Measurements from ENCODE around the gene IQCC.

The IQCC gene

GRCh38 chr1:32197074-32197473 is 8.4 kb upstream of the IQCC start:
- Histone ChIP-seq H3K9ac (ENCODE audit: low read depth, low read length) (no peak overlapping the region), H3K9me3 (ENCODE audit: control insufficient read depth, insufficient read depth, low read length) (no peaks in the 10 kb centered on the region), H3K4me1 (ENCODE audit: control insufficient read depth, insufficient read depth, low read length) (peaks cover 26% of the 10 kb centered on the region), H3K36me3 (ENCODE audit: control insufficient read depth, insufficient read depth, low read length) (peaks cover 64% of the 10 kb centered on the region), H3K4me3 (ENCODE audit: low read depth, low read length) (no peak overlapping the region), H3K27me3 (ENCODE audit: control insufficient read depth, insufficient read depth, low read length) (no peaks in the 10 kb centered on the region), H3K27ac (ENCODE audit: low read depth, low read length) (no peak overlapping the region)

GRCh38 chr1:32197837-32198236 is 7.6 kb upstream of the IQCC start:
- Histone ChIP-seq H3K9me3 (ENCODE audit: control insufficient read depth, insufficient read depth, low read length) (no peaks in the 10 kb centered on the region), H3K4me3 (ENCODE audit: low read depth, low read length) (no peak overlapping the region), H3K9ac (ENCODE audit: low read depth, low read length) (no peak overlapping the region), H3K27me3 (ENCODE audit: control insufficient read depth, insufficient read depth, low read length) (no peaks in the 10 kb centered on the region), H3K4me1 (ENCODE audit: control insufficient read depth, insufficient read depth, low read length) (peaks cover 26% of the 10 kb centered on the region), H3K36me3 (ENCODE audit: control insufficient read depth, insufficient read depth, low read length) (peaks cover 57% of the 10 kb centered on the region), H3K27ac (ENCODE audit: low read depth, low read length) (no peak overlapping the region)

GRCh38 chr1:32198237-32199042 is 7.0 kb upstream of the IQCC start:
- Histone ChIP-seq H3K36me3 (ENCODE audit: control insufficient read depth, insufficient read depth, low read length) (peaks cover 51% of the 10 kb centered on the region), H3K4me1 (ENCODE audit: control insufficient read depth, insufficient read depth, low read length) (peaks cover 26% of the 10 kb centered on the region), H3K9me3 (ENCODE audit: control insufficient read depth, insufficient read depth, low read length) (no peaks in the 10 kb centered on the region), H3K27ac (ENCODE audit: low read depth, low read length) (no peak overlapping the region), H3K9ac (ENCODE audit: low read depth, low read length) (no peak overlapping the region), H3K27me3 (ENCODE audit: control insufficient read depth, insufficient read depth, low read length) (no peaks in the 10 kb centered on the region), H3K4me3 (ENCODE audit: low read depth, low read length) (no peak overlapping the region)

- H3K4me1 ChIP-seq (ENCODE audit: control insufficient read depth, insufficient read depth, low read length): peaks cover 26% of the 10 kb centered on the region
- H3K4me3 ChIP-seq (ENCODE audit: low read depth, low read length): no peak overlapping the region
- H3K9me3 ChIP-seq (ENCODE audit: control insufficient read depth, insufficient read depth, low read length): no peaks in the 10 kb centered on the region
- peaks cover 43% of the 10 kb centered on the region for H3K36me3 ChIP-seq (ENCODE audit: control insufficient read depth, insufficient read depth, low read length)
- H3K9ac ChIP-seq (ENCODE audit: low read depth, low read length): no peak overlapping the region
- H3K27me3 ChIP-seq (ENCODE audit: control insufficient read depth, insufficient read depth, low read length): peaks cover 1% of the 10 kb centered on the region
- H3K27ac ChIP-seq (ENCODE audit: low read depth, low read length): no peak overlapping the region
Observed at GRCh38 chr1:32199043-32199716, 6.3 kb upstream of the IQCC start.

GRCh38 chr1:32199717-32200072 is 5.8 kb upstream of the IQCC start:
- H3K27ac ChIP-seq (ENCODE audit: low read depth, low read length): peak overlapping the region; percentile 73
- H3K9ac ChIP-seq (ENCODE audit: low read depth, low read length): no peak overlapping the region
- peaks cover 26% of the 10 kb centered on the region for H3K4me1 ChIP-seq (ENCODE audit: control insufficient read depth, insufficient read depth, low read length)
- no peaks in the 10 kb centered on the region for H3K9me3 ChIP-seq (ENCODE audit: control insufficient read depth, insufficient read depth, low read length)
- H3K36me3 ChIP-seq (ENCODE audit: control insufficient read depth, insufficient read depth, low read length): peaks cover 38% of the 10 kb centered on the region
- H3K27me3 ChIP-seq (ENCODE audit: control insufficient read depth, insufficient read depth, low read length): peaks cover 7% of the 10 kb centered on the region
- peak overlapping the region; percentile 72 for H3K4me3 ChIP-seq (ENCODE audit: low read depth, low read length)

GRCh38 chr1:32200226-32201010 is 5.1 kb upstream of the IQCC start, which contains the start of gene CCDC28B:
TSS of gene CCDC28B (plus strand) at chr1:32200595. CDS start at chr1:32201936, 1,341 bp downstream.
- Histone ChIP-seq H3K4me1 (ENCODE audit: control insufficient read depth, insufficient read depth, low read length) (peaks cover 26% of the 10 kb centered on the region), H3K27me3 (ENCODE audit: control insufficient read depth, insufficient read depth, low read length) (peaks cover 9% of the 10 kb centered on the region), H3K4me3 (ENCODE audit: low read depth, low read length) (peak within 1 kb of the TSS; percentile 72), H3K36me3 (ENCODE audit: control insufficient read depth, insufficient read depth, low read length) (peaks cover 31% of the 10 kb centered on the region), H3K27ac (ENCODE audit: low read depth, low read length) (peak within 1 kb of the TSS; percentile 73), H3K9me3 (ENCODE audit: control insufficient read depth, insufficient read depth, low read length) (no peaks in the 10 kb centered on the region), H3K9ac (ENCODE audit: low read depth, low read length) (no peak within 1 kb of the TSS; the same call in 1 of the 2 replicates)

GRCh38 chr1:32201011-32201855 is 4.2 kb upstream of the IQCC start:
- Histone ChIP-seq H3K9ac (ENCODE audit: low read depth, low read length) (no peak overlapping the region), H3K36me3 (ENCODE audit: control insufficient read depth, insufficient read depth, low read length) (peaks cover 23% of the 10 kb centered on the region), H3K27me3 (ENCODE audit: control insufficient read depth, insufficient read depth, low read length) (peaks cover 9% of the 10 kb centered on the region), H3K4me3 (ENCODE audit: low read depth, low read length) (peak overlapping the region; percentile 72), H3K9me3 (ENCODE audit: control insufficient read depth, insufficient read depth, low read length) (no peaks in the 10 kb centered on the region), H3K27ac (ENCODE audit: low read depth, low read length) (peak overlapping the region; percentile 73), H3K4me1 (ENCODE audit: control insufficient read depth, insufficient read depth, low read length) (peaks cover 26% of the 10 kb centered on the region)

- Histone ChIP-seq H3K9ac (ENCODE audit: low read depth, low read length) (peak overlapping the region; percentile 10; the same call in 1 of the 2 replicates), H3K27me3 (ENCODE audit: control insufficient read depth, insufficient read depth, low read length) (peaks cover 9% of the 10 kb centered on the region), H3K9me3 (ENCODE audit: control insufficient read depth, insufficient read depth, low read length) (no peaks in the 10 kb centered on the region), H3K27ac (ENCODE audit: low read depth, low read length) (peak overlapping the region; percentile 5), H3K4me1 (ENCODE audit: control insufficient read depth, insufficient read depth, low read length) (peaks cover 11% of the 10 kb centered on the region), H3K4me3 (ENCODE audit: low read depth, low read length) (peak overlapping the region; percentile 76), H3K36me3 (ENCODE audit: control insufficient read depth, insufficient read depth, low read length) (peaks cover 9% of the 10 kb centered on the region)
Observed at GRCh38 chr1:32204943-32205361, 519 bp upstream of the IQCC start.

GRCh38 chr1:32208469-32208868 is 3.0 kb downstream of the IQCC start:
- H3K9ac ChIP-seq (ENCODE audit: low read depth, low read length): no peak overlapping the region
- no peaks in the 10 kb centered on the region for H3K9me3 ChIP-seq (ENCODE audit: control insufficient read depth, insufficient read depth, low read length)
- H3K27ac ChIP-seq (ENCODE audit: low read depth, low read length): no peak overlapping the region
- H3K4me3 ChIP-seq (ENCODE audit: low read depth, low read length): no peak overlapping the region
- peaks cover 9% of the 10 kb centered on the region for H3K36me3 ChIP-seq (ENCODE audit: control insufficient read depth, insufficient read depth, low read length)
- no peaks in the 10 kb centered on the region for H3K4me1 ChIP-seq (ENCODE audit: control insufficient read depth, insufficient read depth, low read length)
- peaks cover 9% of the 10 kb centered on the region for H3K27me3 ChIP-seq (ENCODE audit: control insufficient read depth, insufficient read depth, low read length)

- Histone ChIP-seq H3K4me3 (ENCODE audit: low read depth, low read length) (no peak within 1 kb of the TSS), H3K9me3 (ENCODE audit: control insufficient read depth, insufficient read depth, low read length) (no peaks in the 10 kb centered on the region), H3K27me3 (ENCODE audit: control insufficient read depth, insufficient read depth, low read length) (peaks cover 9% of the 10 kb centered on the region), H3K36me3 (ENCODE audit: control insufficient read depth, insufficient read depth, low read length) (peaks cover 9% of the 10 kb centered on the region), H3K4me1 (ENCODE audit: control insufficient read depth, insufficient read depth, low read length) (no peaks in the 10 kb centered on the region), H3K27ac (ENCODE audit: low read depth, low read length) (no peak within 1 kb of the TSS), H3K9ac (ENCODE audit: low read depth, low read length) (no peak within 1 kb of the TSS)
Observed at GRCh38 chr1:32208891-32209328, 3.4 kb downstream of the IQCC start, which contains the start of gene DCDC2B. TSS of gene DCDC2B (plus strand) at chr1:32209089. CDS start at chr1:32209094, 5 bp downstream.
